GM12878 (cell line): Measurements from ENCODE around the gene RAC2. TPM values are rescaled to one million over a fixed set of nuclear protein-coding genes. Genes with fewer than 3 reads are reported as not detected.

Experiments
- ATAC-seq: fragments of 200-7000 bp; cut with Tn5 transposase; 3 replicates; pipeline ENCODE4 v1.9.1; 2020; ENCODE audit warnings: mild to moderate bottlenecking, moderate library complexity
- BruUV-seq: library from RNA; stranded (reverse); fragments of 400-500 nt; replicated peaks from 2 replicates; lab custom pipeline; 2021; lab: Mats Ljungman, UMichigan
- CTCF ChIA-PET: fragments of 300-600 bp; sonication (Branson Sonifier 250); formaldehyde crosslinking; extraction: SDS; loops from one replicate; lab custom pipeline; 2021; ENCODE audit warnings: inconsistent platforms; lab: Yijun Ruan, JAX
- POLR2A ChIA-PET: fragments of 350-600 bp; formaldehyde crosslinking; extraction: SDS; loops from one replicate; lab custom pipeline; 2021; ENCODE audit warnings: inconsistent platforms; lab: Charles Lee
- RAD21 ChIA-PET: fragments of 300-600 bp; sonication (Branson Sonifier 250); formaldehyde crosslinking; loops from one replicate; lab custom pipeline; 2023; ENCODE audit warnings: antibody characterized with exemption; ENCODE audit not compliant: unreplicated experiment; lab: Charles Lee
- SMC1A ChIA-PET: fragments of 300-600 bp; sonication (Branson Sonifier 250); formaldehyde crosslinking; loops from one replicate; lab custom pipeline; 2023; ENCODE audit not compliant: unreplicated experiment, uncharacterized antibody; lab: Charles Lee
- DNase-seq: peaks from one replicate; pipeline ENCODE4 v3.0.0-alpha.2; 2011; ENCODE audit warnings: low read depth, low spot score
- FAIRE-seq: peaks from 3 replicates; lab custom pipeline; 2011; peaks lifted over from hg19 to GRCh38; lab: Jason Lieb, UNC
- H2AFZ ChIP-seq: 2 replicates; pipeline ENCODE4 v1.6.0; 2011; ENCODE audit warnings: low read depth, low read length, control low read depth; ENCODE audit not compliant: control insufficient read depth
- H3K27ac ChIP-seq: 2 replicates; pipeline ENCODE4 v1.5.1; 2011; ENCODE audit warnings: control low read depth; ENCODE audit not compliant: control insufficient read depth, insufficient read depth
- H3K27me3 ChIP-seq, 2 experiments: replicated peaks in 1 of 2; 2 replicates each; pipeline versions ENCODE4 v1.6.0 to v1.6.1; 2011; ENCODE audit warnings: low read length in 1 of 2; ENCODE audit not compliant: control insufficient read depth in 2 of 2, insufficient read depth in 2 of 2
- H3K36me3 ChIP-seq, 2 experiments: 2 replicates each; pipeline ENCODE4 v1.5.1; 2011; ENCODE audit warnings: low read length in 1 of 2; ENCODE audit not compliant: control insufficient read depth in 2 of 2, insufficient read depth in 2 of 2
- H3K4me1 ChIP-seq: 2 replicates; pipeline ENCODE4 v1.6.1; 2011; ENCODE audit warnings: mild to moderate bottlenecking, low read length, moderate library complexity, mixed read lengths; ENCODE audit not compliant: control insufficient read depth, insufficient read depth
- H3K4me2 ChIP-seq: 2 replicates; pipeline ENCODE4 v1.6.0; 2011; ENCODE audit warnings: control low read depth; ENCODE audit not compliant: control insufficient read depth, insufficient read depth
- H3K4me3 ChIP-seq: fragments of 200-600 bp; sonication (generic); 2 replicates; pipeline ENCODE4 v1.5.1; 2016
- H3K79me2 ChIP-seq: 2 replicates; pipeline ENCODE4 v1.6.0; 2011; ENCODE audit warnings: low read length; ENCODE audit not compliant: control insufficient read depth, insufficient read depth
- H3K9ac ChIP-seq: 2 replicates; pipeline ENCODE4 v1.8.0; 2011; ENCODE audit warnings: low read length, control low read depth, mixed read lengths; ENCODE audit not compliant: control insufficient read depth, insufficient read depth
- H3K9me3 ChIP-seq: replicated peaks from 3 replicates; pipeline ENCODE4 v1.5.1; 2011; ENCODE audit warnings: mild to moderate bottlenecking, low read length; ENCODE audit not compliant: control insufficient read depth, insufficient read depth
- H4K20me1 ChIP-seq: 2 replicates; pipeline ENCODE4 v1.6.0; 2011; ENCODE audit not compliant: control insufficient read depth, insufficient read depth
- E2F4 ChIP-seq: IDR thresholded peaks from 2 replicates; pipeline ENCODE4 v1.6.1; 2012; ENCODE audit warnings: low read depth, low read length, improper control_type of control experiment
- FOXM1 ChIP-seq: IDR thresholded peaks from 2 replicates; pipeline ENCODE4 v1.6.1; 2012; ENCODE audit warnings: low read depth, mild to moderate bottlenecking, inconsistent platforms, low read length, moderate library complexity
- HDAC6 ChIP-seq: fragments of 200-600 bp; sonication (generic); IDR thresholded peaks from one replicate; pipeline ENCODE4 v1.8.0; 2017; ENCODE audit warnings: antibody characterized with exemption; ENCODE audit not compliant: unreplicated experiment
- SMARCA5 ChIP-seq: fragments of 450-650 bp; IDR thresholded peaks from 2 replicates; pipeline ENCODE4 v1.6.1; 2017; ENCODE audit warnings: mild to moderate bottlenecking
- TAF1 ChIP-seq: IDR thresholded peaks from 2 replicates; pipeline ENCODE4 v1.6.1; 2011; ENCODE audit warnings: mild to moderate bottlenecking, low read depth, low read length, borderline replicate concordance
- ZNF592 ChIP-seq: fragments of 450-650 bp; IDR thresholded peaks from 2 replicates; pipeline ENCODE4 v1.6.1; 2017; ENCODE audit warnings: mild to moderate bottlenecking, moderate library complexity
- ZNF622 ChIP-seq: fragments of 450-650 bp; IDR thresholded peaks from 2 replicates; pipeline ENCODE4 v1.6.1; 2017; ENCODE audit warnings: mild to moderate bottlenecking, inconsistent platforms
- WGBS: methylation state at CpG from one replicate; pipeline ENCODE4 v1.1.6; 2016; ENCODE audit warnings: low lambda C conversion rate; ENCODE audit not compliant: insufficient replicate concordance, insufficient coverage; ENCODE audit errors: missing lambda C conversion rate; 5-methylcytosine and 5-hydroxymethylcytosine counted together
- in situ Hi-C: fragments of 300-500 bp; cut with MboI; formaldehyde crosslinking; loops from 9 replicates; pipeline ENCODE4 v1.14.3; 2018; ENCODE audit warnings: mixed read lengths
- intact Hi-C: fragments of 100-400 bp; cut with micrococcal nuclease; formaldehyde crosslinking; loops from one replicate; pipeline ENCODE4 v1.14.2; 2022; ENCODE audit not compliant: unreplicated experiment
- polyA plus RNA-seq, 11 experiments: library from polyadenylated mRNA; depleted of rRNA in 4 of 11; unstranded in 6 of 11; stranded (reverse) in 5 of 11; fragments of >200 nt; fragmentation: Nextera tagmentation in 4 of 11; fragmentation: Illumina TruSeq in 1 of 11; extraction: Ambion mirVana in 4 of 11; extraction: Trizol in 1 of 11; gene quantifications; 1 replicate in 1 of 11; 2 replicates in 10 of 11; pipeline versions ENCODE4 v1.2.1 to v1.2.3, GENCODE V29; 2011 to 2016; ENCODE audit warnings: inconsistent platforms in 2 of 11, missing spikeins in 2 of 11, low read depth in 1 of 11
- total RNA-seq, 4 experiments: library from RNA; depleted of rRNA in 3 of 4; stranded (reverse); fragments of >200 nt in 3 of 4; fragmentation: Illumina TruSeq in 1 of 4; extraction: Trizol in 1 of 4; gene quantifications; 2 replicates each; pipeline versions ENCODE4 v1.2.1 to v1.2.3, GENCODE V29; 2013 to 2021
- TF ChIP-seq, protein P1 (sequence below): fragments of 450-650 bp; formaldehyde crosslinking; IDR thresholded peaks from 2 replicates; pipeline ENCODE4 v1.4.0; 2020; ENCODE audit warnings: mild to moderate bottlenecking, moderate library complexity
- TF ChIP-seq, protein P2 (sequence below): IDR thresholded peaks from 2 replicates; pipeline ENCODE4 v1.6.1; 2011; ENCODE audit warnings: borderline replicate concordance, low read depth, mild to moderate bottlenecking, moderate library complexity, low read length; ENCODE audit not compliant: insufficient read depth, poor library complexity, severe bottlenecking

RAC2 gene
- total and polyA plus RNA-seq, 10 of the 15 experiments (the other 5 are each of a cell fraction or from before 2014, with no cell fraction given) = 102 to 386 (median 304) TPM

- intact Hi-C loops = loop anchor here (5.0 kb wide), 1 partner anchor 79 kb away; no protein-coding TSS in a partner anchor
- H3K4me3 ChIP-seq = peak overlapping the region; percentile 91
- ChIA-PET RAD21 (interaction anchor here (0.8 to 9.8 kb wide), 8 partner anchors 11 to 89 kb away, joined by 3 to 196 read pairs (median 92); partner anchors contain the start of gene CYTH4), CTCF (interaction anchor here (1.0 to 12.8 kb wide), 7 partner anchors 16 to 79 kb away, joined by 3 to 265 read pairs (median 11); no protein-coding TSS in a partner anchor), POLR2A (interaction anchor here (1.0 to 12.5 kb wide), 5 partner anchors 10 to 41 kb away, joined by 4 to 246 read pairs (median 51); no protein-coding TSS in a partner anchor), SMC1A (interaction anchor here (2.5 to 10.3 kb wide), 6 partner anchors 10 to 92 kb away, joined by 12 to 165 read pairs (median 98); partner anchors contain the start of gene IL2RB)
- H3K9me3 ChIP-seq = no peaks in the 10 kb centered on the region
- peak overlapping the region; percentile 98 for H3K9ac ChIP-seq
- H3K79me2 ChIP-seq = peaks cover 79% of the 10 kb centered on the region
- in situ Hi-C loops = no loop called here
- peak overlapping the region; percentile 73 for H3K4me2 ChIP-seq
- peaks cover 71% of the 10 kb centered on the region for H3K4me1 ChIP-seq
- H3K36me3 ChIP-seq = peaks cover 29 to 39% of the 10 kb centered on the region in 2 experiments
- H2AFZ ChIP-seq = no peak overlapping the region
- peak overlapping the region; percentile 96 for H3K27ac ChIP-seq
- H3K27me3 ChIP-seq = no peaks in the 10 kb centered on the region
- BruUV-seq = TSS peak; percentile 19
- H4K20me1 ChIP-seq = peaks cover 7% of the 10 kb centered on the region; the same call in 1 of the 2 replicates
- WGBS = 89% methylated on average over 7 of the region's 7 CpGs
- DNase-seq (no peak), ATAC-seq (no peak), FAIRE-seq (no peak)
- no peak for TF ChIP-seq E2F4
- TF ChIP-seq SMARCA5 = no peak
- TF ChIP-seq, protein P1, sequence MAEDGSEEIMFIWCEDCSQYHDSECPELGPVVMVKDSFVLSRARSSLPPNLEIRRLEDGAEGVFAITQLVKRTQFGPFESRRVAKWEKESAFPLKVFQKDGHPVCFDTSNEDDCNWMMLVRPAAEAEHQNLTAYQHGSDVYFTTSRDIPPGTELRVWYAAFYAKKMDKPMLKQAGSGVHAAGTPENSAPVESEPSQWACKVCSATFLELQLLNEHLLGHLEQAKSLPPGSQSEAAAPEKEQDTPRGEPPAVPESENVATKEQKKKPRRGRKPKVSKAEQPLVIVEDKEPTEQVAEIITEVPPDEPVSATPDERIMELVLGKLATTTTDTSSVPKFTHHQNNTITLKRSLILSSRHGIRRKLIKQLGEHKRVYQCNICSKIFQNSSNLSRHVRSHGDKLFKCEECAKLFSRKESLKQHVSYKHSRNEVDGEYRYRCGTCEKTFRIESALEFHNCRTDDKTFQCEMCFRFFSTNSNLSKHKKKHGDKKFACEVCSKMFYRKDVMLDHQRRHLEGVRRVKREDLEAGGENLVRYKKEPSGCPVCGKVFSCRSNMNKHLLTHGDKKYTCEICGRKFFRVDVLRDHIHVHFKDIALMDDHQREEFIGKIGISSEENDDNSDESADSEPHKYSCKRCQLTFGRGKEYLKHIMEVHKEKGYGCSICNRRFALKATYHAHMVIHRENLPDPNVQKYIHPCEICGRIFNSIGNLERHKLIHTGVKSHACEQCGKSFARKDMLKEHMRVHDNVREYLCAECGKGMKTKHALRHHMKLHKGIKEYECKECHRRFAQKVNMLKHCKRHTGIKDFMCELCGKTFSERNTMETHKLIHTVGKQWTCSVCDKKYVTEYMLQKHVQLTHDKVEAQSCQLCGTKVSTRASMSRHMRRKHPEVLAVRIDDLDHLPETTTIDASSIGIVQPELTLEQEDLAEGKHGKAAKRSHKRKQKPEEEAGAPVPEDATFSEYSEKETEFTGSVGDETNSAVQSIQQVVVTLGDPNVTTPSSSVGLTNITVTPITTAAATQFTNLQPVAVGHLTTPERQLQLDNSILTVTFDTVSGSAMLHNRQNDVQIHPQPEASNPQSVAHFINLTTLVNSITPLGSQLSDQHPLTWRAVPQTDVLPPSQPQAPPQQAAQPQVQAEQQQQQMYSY (CRISPR knock-in tag) = no peak
- TF ChIP-seq ZNF622 = no peak
- TF ChIP-seq, protein P2, sequence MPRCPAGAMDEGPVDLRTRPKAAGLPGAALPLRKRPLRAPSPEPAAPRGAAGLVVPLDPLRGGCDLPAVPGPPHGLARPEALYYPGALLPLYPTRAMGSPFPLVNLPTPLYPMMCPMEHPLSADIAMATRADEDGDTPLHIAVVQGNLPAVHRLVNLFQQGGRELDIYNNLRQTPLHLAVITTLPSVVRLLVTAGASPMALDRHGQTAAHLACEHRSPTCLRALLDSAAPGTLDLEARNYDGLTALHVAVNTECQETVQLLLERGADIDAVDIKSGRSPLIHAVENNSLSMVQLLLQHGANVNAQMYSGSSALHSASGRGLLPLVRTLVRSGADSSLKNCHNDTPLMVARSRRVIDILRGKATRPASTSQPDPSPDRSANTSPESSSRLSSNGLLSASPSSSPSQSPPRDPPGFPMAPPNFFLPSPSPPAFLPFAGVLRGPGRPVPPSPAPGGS = no peak
- no peak for TF ChIP-seq FOXM1
- no peak for TF ChIP-seq ZNF592
- no peak for TF ChIP-seq TAF1
- no peak for TF ChIP-seq HDAC6
These were observed 3.1 kb downstream of the RAC2 start for GRCh38 chr22:37240941-37241320.
